ENCODE results near the gene BTLA.

Gene BTLA

GRCh38 chr3:112498914-112499711 is at the start of gene BTLA:
BTLA (minus strand) TSS chr3:112499472; CDS start chr3:112499358, 114 bp downstream.
- no peak for TF ChIP-seq YY1 (IDR thresholded peaks at IDR 0.05; ENCODE audit: low read depth)
- TF ChIP-seq EGR1 (IDR thresholded peaks at IDR 0.05), result no peak
- no peak for TF ChIP-seq FOXM1 (IDR thresholded peaks at IDR 0.05; ENCODE audit: borderline replicate concordance, low read depth)
- TF ChIP-seq REST (IDR thresholded peaks at IDR 0.05; ENCODE audit: low read depth), result no peak
- TF ChIP-seq MAX (IDR thresholded peaks at IDR 0.05), result no peak

GRCh38 chr3:112546216-112546759 is 47.0 kb upstream of the BTLA start:
- TF ChIP-seq FOXM1 (IDR thresholded peaks at IDR 0.05; ENCODE audit: borderline replicate concordance, low read depth), result no peak
- no peak for TF ChIP-seq NFIC (IDR thresholded peaks at IDR 0.05)
- no peak for TF ChIP-seq CREB1 (IDR thresholded peaks at IDR 0.05; ENCODE audit: low read depth)
- TF ChIP-seq TEAD4 (IDR thresholded peaks at IDR 0.05), result no peak
- TF ChIP-seq CEBPB (IDR thresholded peaks at IDR 0.05), result no peak
- no peak for TF ChIP-seq ZBTB7A (IDR thresholded peaks at IDR 0.05; ENCODE audit: low read depth)
- no peak for TF ChIP-seq EP300 (IDR thresholded peaks at IDR 0.05; ENCODE audit: borderline replicate concordance)
- no peak for TF ChIP-seq YY1 (IDR thresholded peaks at IDR 0.05; ENCODE audit: low read depth)
- TF ChIP-seq USF1 (IDR thresholded peaks at IDR 0.05), result no peak
- TF ChIP-seq EGR1 (IDR thresholded peaks at IDR 0.05), result no peak
- no peak for TF ChIP-seq MAX (IDR thresholded peaks at IDR 0.05)
- no peak for TF ChIP-seq TCF12 (IDR thresholded peaks at IDR 0.05; ENCODE audit: low read depth)
- TF ChIP-seq TAF1 (IDR thresholded peaks at IDR 0.05; ENCODE audit: low read depth), result no peak
- no peak for TF ChIP-seq RAD21 (IDR thresholded peaks at IDR 0.05; ENCODE audit: low read depth)
- TF ChIP-seq REST (IDR thresholded peaks at IDR 0.05; ENCODE audit: low read depth), result no peak

- TF ChIP-seq TCF12 (IDR thresholded peaks at IDR 0.05; ENCODE audit: low read depth) (no peak), TEAD4 (IDR thresholded peaks at IDR 0.05) (no peak), REST (IDR thresholded peaks at IDR 0.05; ENCODE audit: low read depth) (no peak), EP300 (IDR thresholded peaks at IDR 0.05; ENCODE audit: borderline replicate concordance) (no peak), ZBTB7A (IDR thresholded peaks at IDR 0.05; ENCODE audit: low read depth) (no peak), CEBPB (IDR thresholded peaks at IDR 0.05) (no peak)
Measured at GRCh38 chr3:112539825-112540650, 40.8 kb upstream of the BTLA start.

GRCh38 chr3:112531358-112531781 is 32.1 kb upstream of the BTLA start:
- no peak for TF ChIP-seq ZBTB7A (IDR thresholded peaks at IDR 0.05; ENCODE audit: low read depth)

- TF ChIP-seq TCF12 (IDR thresholded peaks at IDR 0.05; ENCODE audit: low read depth), result no peak
- TF ChIP-seq TAF1 (IDR thresholded peaks at IDR 0.05; ENCODE audit: low read depth), result no peak
- no peak for TF ChIP-seq YY1 (IDR thresholded peaks at IDR 0.05; ENCODE audit: low read depth)
- TF ChIP-seq FOXM1 (IDR thresholded peaks at IDR 0.05; ENCODE audit: borderline replicate concordance, low read depth), result no peak
- no peak for TF ChIP-seq NFIC (IDR thresholded peaks at IDR 0.05)
- TF ChIP-seq ZBTB7A (IDR thresholded peaks at IDR 0.05; ENCODE audit: low read depth), result no peak
- no peak for TF ChIP-seq REST (IDR thresholded peaks at IDR 0.05; ENCODE audit: low read depth)
- TF ChIP-seq USF1 (IDR thresholded peaks at IDR 0.05), result no peak
- no peak for TF ChIP-seq EP300 (IDR thresholded peaks at IDR 0.05; ENCODE audit: borderline replicate concordance)
- no peak for TF ChIP-seq MAX (IDR thresholded peaks at IDR 0.05)
- TF ChIP-seq RAD21 (IDR thresholded peaks at IDR 0.05; ENCODE audit: low read depth), result no peak
- no peak for TF ChIP-seq CREB1 (IDR thresholded peaks at IDR 0.05; ENCODE audit: low read depth)
Measured at GRCh38 chr3:112530573-112530972, 31.3 kb upstream of the BTLA start.

Measured in Ishikawa (cell line).